WI38 (cell line): ENCODE measurements around the gene MRPL9.

Source experiments
- H3K4me3 ChIP-seq: 2 replicates; pipeline ENCODE4 v1.5.1; 2011; ENCODE audit warnings: low read depth, mild to moderate bottlenecking, control low read depth, low read length
- CTCF ChIP-seq: IDR thresholded peaks from 2 replicates; pipeline ENCODE4 v1.5.1; 2012; ENCODE audit warnings: low read depth, mild to moderate bottlenecking, control low read depth, low read length

MRPL9 gene

DNA sequence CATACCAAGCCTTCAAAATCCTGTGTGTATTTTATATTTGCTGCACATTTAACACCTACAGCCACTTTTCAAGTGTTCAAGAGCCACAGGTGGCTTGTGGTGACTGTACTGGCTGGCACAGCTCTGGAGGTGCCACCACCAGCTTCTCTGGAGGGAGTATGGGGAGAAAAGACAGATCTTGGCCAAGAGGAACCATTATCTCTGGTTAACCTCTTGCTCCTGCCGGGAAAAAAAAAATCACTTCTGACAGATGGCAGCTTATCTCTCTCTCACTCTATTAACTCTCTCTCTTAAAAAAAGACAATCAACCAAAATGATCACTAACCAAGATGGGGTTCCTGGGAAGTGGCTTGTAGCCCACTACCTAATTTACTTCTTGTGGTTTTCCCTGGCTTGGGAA, 43.2 kb downstream of the MRPL9 start:
- TF ChIP-seq CTCF, result no peak
- H3K4me3 ChIP-seq, result no peak overlapping the region; the same call in 1 of the 2 replicates

DNA sequence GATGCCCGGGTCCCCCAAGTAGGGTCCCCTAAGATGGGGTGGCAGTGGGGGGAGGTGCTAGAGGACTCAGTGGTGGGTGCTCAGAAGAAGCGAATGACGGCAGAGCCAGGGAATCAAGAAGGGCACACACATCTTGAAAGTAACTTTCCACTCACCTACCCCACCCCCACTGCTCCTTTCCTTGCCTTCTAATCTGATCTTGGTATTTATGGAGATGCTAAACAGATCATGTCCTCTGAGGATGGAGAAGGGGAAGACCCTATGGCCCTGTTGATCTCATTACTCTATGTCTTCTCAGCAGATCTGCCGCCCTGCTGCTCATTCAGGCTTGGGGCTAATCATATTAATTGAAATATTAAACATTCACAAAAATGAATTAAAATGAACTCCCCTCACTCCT, 44.6 kb downstream of the MRPL9 start:
- TF ChIP-seq CTCF, result no peak
- no peak overlapping the region for H3K4me3 ChIP-seq

- TF ChIP-seq CTCF, result no peak
These were observed 45.3 kb downstream of the MRPL9 start for GRCh38 chr1:151718011-151718431.

GRCh38 chr1:151716771-151717631, 46.3 kb downstream of the MRPL9 start, which contains the start of gene CELF3:
Gene CELF3 (minus strand): TSS chr1:151716803. CDS start chr1:151716020, 783 bp downstream.
- no peak for TF ChIP-seq CTCF
- no peak within 1 kb of the TSS for H3K4me3 ChIP-seq

More at GRCh38 chr1:151718011-151718431, 45.3 kb downstream of the MRPL9 start:
- H3K4me3 ChIP-seq, result no peak overlapping the region

- no peak overlapping the region for H3K4me3 ChIP-seq
- TF ChIP-seq CTCF, result no peak
These were observed 46.9 kb downstream of the MRPL9 start for GRCh38 chr1:151716405-151716762.

GRCh38 chr1:151715726-151716404, 47.4 kb downstream of the MRPL9 start:
- TF ChIP-seq CTCF, result no peak
- H3K4me3 ChIP-seq, result no peak overlapping the region
